ENCODE data around the gene TMEM140.

TMEM140 gene

GRCh38 chr7:135185471-135186260 lies 37.8 kb downstream of the TMEM140 start:
- H3K27ac ChIP-seq = no peak overlapping the region
- TF ChIP-seq CTCF (conservative IDR thresholded peaks at IDR 0.05) = no peak
- no peak for TF ChIP-seq ZFX (IDR thresholded peaks at IDR 0.05)

- TF ChIP-seq CTCF (conservative IDR thresholded peaks at IDR 0.05) = no peak
- no peak for TF ChIP-seq ZFX (IDR thresholded peaks at IDR 0.05)
- no peak overlapping the region for H3K27ac ChIP-seq
Observed at GRCh38 chr7:135186261-135186540, 38.3 kb downstream of the TMEM140 start.

GRCh38 chr7:135186841-135187253 lies 39.0 kb downstream of the TMEM140 start:
- H3K27ac ChIP-seq = no peak overlapping the region
- no peak for TF ChIP-seq CTCF (conservative IDR thresholded peaks at IDR 0.05)
- TF ChIP-seq ZFX (IDR thresholded peaks at IDR 0.05) = no peak

GRCh38 chr7:135188298-135188984 lies 40.6 kb downstream of the TMEM140 start:
- TF ChIP-seq CTCF (conservative IDR thresholded peaks at IDR 0.05) (no peak), ZFX (IDR thresholded peaks at IDR 0.05) (no peak)
- H3K27ac ChIP-seq = no peak overlapping the region

GRCh38 chr7:135189221-135189662 lies 41.4 kb downstream of the TMEM140 start:
- TF ChIP-seq CTCF (conservative IDR thresholded peaks at IDR 0.05) = no peak
- no peak for TF ChIP-seq ZFX (IDR thresholded peaks at IDR 0.05)

GRCh38 chr7:135189961-135190360 lies 42.1 kb downstream of the TMEM140 start:
- no peak overlapping the region for H3K27ac ChIP-seq
- TF ChIP-seq ZFX (IDR thresholded peaks at IDR 0.05) (no peak), CTCF (conservative IDR thresholded peaks at IDR 0.05) (no peak)

More at GRCh38 chr7:135189221-135189662, 41.4 kb downstream of the TMEM140 start:
- H3K27ac ChIP-seq = no peak overlapping the region

- TF ChIP-seq CTCF (conservative IDR thresholded peaks at IDR 0.05) (no peak), ZFX (IDR thresholded peaks at IDR 0.05) (no peak)
- no peak overlapping the region for H3K27ac ChIP-seq
Observed at GRCh38 chr7:135190703-135191102, 42.8 kb downstream of the TMEM140 start.

All from C4-2B (cell line).